ENCODE measurements around the gene COL27A1.

GRCh38 chr9:114299286-114300152 lies 144.2 kb downstream of the COL27A1 start:
- TF ChIP-seq CTCF (conservative IDR thresholded peaks at IDR 0.05), result no peak
- no peak for TF ChIP-seq ZFX (IDR thresholded peaks at IDR 0.05)

Measured in C4-2B (cell line).